IPS-20b (cell line): Measurements from ENCODE around the gene SLC1A7.

Experiments used
- H3K27ac ChIP-seq: one replicate; pipeline ENCODE4 v1.5.1; 2013; ENCODE audit warnings: low read length
- H3K27me3 ChIP-seq: 2 replicates; pipeline ENCODE4 v1.6.1; 2013; ENCODE audit warnings: mild to moderate bottlenecking, low read length, inconsistent platforms; ENCODE audit not compliant: insufficient read depth
- H3K36me3 ChIP-seq: 2 replicates; pipeline ENCODE4 v1.6.1; 2013; ENCODE audit warnings: low read depth, mild to moderate bottlenecking, inconsistent platforms, low read length, moderate library complexity; ENCODE audit not compliant: insufficient read depth
- H3K4me1 ChIP-seq: 2 replicates; pipeline ENCODE4 v1.6.1; 2013; ENCODE audit warnings: mild to moderate bottlenecking, control low read depth, inconsistent platforms, low read length, moderate library complexity; ENCODE audit not compliant: insufficient read depth
- H3K4me3 ChIP-seq: 2 replicates; pipeline ENCODE4 v1.5.1; 2013; ENCODE audit warnings: mild to moderate bottlenecking, low read length, inconsistent platforms
- H3K9ac ChIP-seq: 2 replicates; pipeline ENCODE4 v1.6.1; 2013; ENCODE audit warnings: low read depth, mild to moderate bottlenecking, inconsistent platforms, low read length, moderate library complexity
- H3K9me3 ChIP-seq: 2 replicates; pipeline ENCODE4 v1.6.1; 2013; ENCODE audit warnings: mild to moderate bottlenecking, low read depth, low read length, inconsistent platforms; ENCODE audit not compliant: insufficient read depth

SLC1A7 gene

DNA sequence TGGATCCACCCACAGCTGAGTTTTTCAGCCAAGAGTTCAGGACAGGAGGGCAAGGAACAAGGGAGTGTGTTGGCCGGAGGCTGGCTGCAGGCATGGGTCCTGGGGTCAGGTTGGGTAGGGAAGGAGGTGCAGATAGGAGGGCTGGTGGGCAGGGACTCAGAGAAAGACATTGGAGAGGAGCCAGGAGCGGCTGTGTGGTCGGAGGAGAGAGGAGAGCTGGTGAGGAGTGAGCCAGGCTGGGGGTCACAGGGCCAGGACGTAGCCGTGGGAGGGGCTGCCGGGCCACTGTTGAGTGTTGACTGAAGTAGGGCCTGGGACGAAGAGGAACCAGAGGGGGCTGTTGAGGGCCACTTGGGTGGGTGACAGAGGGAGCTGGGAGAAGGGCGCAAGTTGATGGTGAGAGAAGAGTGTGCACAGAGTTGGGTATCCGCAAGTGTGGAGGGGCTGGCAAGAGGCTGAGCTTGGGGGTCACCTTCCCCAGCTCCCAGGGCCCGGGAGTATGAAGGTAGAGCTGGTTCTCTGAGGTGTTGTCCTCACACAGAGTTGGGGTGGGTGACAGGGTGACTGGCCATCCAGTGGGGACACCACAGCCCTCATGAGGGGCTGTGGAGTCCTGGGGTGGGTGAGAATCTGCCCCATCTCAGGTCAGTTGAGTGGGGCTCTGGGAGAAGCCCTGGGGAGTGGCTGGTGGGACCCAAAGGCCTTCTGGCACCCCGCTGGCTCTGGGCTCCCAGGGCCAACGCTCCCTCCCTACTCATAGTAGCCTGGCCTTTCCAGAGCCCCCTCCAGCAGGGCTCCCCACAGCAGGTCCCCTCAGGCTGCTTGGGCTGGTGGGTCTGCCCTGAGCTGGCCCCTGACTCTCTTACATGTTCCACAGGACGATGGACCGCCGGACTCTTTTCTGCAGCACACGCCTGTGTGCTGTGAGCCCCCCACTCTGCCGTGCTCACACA, 58.5 kb downstream of the SLC1A7 start:
- H3K36me3 ChIP-seq: no peaks in the 10 kb centered on the region

DNA sequence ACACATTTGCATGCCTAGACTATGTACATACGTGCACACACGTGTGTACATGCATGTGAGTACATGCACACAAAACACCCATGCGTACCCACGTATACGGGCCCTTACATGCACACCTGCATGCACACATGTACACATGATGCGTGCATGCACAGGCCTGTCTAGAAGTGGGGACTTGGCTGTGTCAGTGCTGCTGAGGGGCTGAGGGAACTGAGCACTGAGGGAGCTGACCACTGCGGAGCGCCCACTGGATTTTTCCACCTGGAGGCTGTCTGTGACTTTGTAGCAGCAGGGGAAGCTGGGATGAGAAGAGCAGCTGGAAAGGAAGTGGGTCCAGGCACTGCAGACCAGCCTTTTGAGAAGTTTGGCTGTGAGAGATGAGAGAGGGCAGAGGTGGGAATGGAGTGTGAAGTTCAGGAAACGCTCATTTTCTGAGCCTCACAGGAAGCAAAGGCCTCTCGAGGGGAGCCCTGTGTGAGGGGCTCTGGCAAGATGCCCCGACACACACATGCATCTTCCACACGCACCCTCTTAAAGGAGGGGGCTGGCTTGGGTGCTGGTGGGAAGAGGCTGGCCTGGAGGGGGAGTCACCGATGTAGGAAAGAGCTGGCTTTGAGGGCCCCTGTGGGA, 59.5 kb downstream of the SLC1A7 start:
- Histone ChIP-seq H3K9ac (no peak overlapping the region), H3K36me3 (no peaks in the 10 kb centered on the region)

More for the DNA sequence above, 58.5 kb downstream of the SLC1A7 start:
- H3K27me3 ChIP-seq: no peaks in the 10 kb centered on the region
- H3K4me3 ChIP-seq: no peak overlapping the region
- H3K27ac ChIP-seq: no peak overlapping the region
- no peak overlapping the region for H3K9ac ChIP-seq
- 0 out of 2 replicates have a peak, but pooled peaks cover 5% of the 10 kb centered on the region for H3K4me1 ChIP-seq
- H3K9me3 ChIP-seq: no peaks in the 10 kb centered on the region

DNA sequence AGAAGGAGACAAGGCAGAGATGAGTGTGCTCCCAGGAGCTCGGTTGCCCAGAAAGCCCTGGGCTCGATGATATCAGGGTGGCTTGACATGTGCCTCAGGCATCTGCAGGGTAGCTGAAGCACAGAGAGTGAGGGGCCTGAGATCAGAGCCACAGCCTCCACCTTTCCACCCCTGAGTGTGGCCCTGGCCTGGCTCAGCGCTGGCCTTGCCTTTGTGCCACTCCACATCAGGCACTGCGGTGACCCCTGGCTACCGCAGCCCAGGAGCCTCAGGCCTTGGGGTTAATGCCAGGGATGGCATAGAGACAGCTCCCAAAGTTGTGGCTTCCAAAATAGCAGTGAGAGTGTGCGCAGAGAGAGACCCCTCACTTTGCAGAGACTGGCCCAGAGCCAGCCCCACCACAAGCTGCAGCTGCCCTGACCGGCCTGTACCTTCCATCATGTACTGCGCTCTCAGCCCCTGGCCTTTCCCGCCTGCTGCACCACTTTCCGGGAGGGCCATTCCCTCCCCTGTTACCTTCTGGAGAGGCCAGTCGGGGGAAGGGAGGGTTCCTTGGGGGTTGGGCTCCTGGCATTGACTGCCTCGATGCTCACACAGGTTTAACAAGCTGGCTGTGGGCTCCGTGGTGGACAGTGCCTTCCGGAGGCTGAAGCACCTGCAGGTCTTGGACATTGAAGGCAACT, 60.9 kb downstream of the SLC1A7 start:
- H3K9ac ChIP-seq: no peak overlapping the region
- H3K9me3 ChIP-seq: no peaks in the 10 kb centered on the region
- H3K27ac ChIP-seq: no peak overlapping the region
- H3K4me1 ChIP-seq: 0 out of 2 replicates have a peak, but pooled peaks cover 5% of the 10 kb centered on the region
- no peak overlapping the region for H3K4me3 ChIP-seq
- no peaks in the 10 kb centered on the region for H3K36me3 ChIP-seq
- H3K27me3 ChIP-seq: no peaks in the 10 kb centered on the region

More for the DNA sequence above, 59.5 kb downstream of the SLC1A7 start:
- Histone ChIP-seq H3K4me3 (no peak overlapping the region), H3K9me3 (no peaks in the 10 kb centered on the region), H3K27me3 (no peaks in the 10 kb centered on the region), H3K27ac (no peak overlapping the region), H3K4me1 (0 out of 2 replicates have a peak, but pooled peaks cover 5% of the 10 kb centered on the region)

DNA sequence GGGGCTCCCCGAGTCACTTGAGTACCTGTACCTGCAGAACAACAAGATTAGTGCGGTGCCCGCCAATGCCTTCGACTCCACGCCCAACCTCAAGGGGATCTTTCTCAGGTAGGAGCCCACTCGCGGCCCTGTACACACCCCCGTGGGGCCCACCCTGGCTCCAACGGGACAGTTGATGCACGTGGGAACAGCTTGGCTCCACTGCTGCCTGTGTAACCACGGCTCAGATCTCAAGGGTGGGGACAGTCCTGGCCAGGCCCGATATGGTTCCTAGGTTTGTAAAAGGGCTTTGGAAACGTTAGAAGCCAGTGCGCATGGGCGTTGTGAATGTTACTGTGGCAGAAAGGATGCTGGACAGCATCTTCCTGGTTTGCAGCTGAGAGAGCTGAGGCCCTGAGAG, 61.7 kb downstream of the SLC1A7 start:
- no peaks in the 10 kb centered on the region for H3K36me3 ChIP-seq
- H3K27me3 ChIP-seq: no peaks in the 10 kb centered on the region
- 0 out of 2 replicates have a peak, but pooled peaks cover 5% of the 10 kb centered on the region for H3K4me1 ChIP-seq
- H3K27ac ChIP-seq: no peak overlapping the region
- H3K4me3 ChIP-seq: no peak overlapping the region
- H3K9me3 ChIP-seq: no peaks in the 10 kb centered on the region
- H3K9ac ChIP-seq: no peak overlapping the region

DNA sequence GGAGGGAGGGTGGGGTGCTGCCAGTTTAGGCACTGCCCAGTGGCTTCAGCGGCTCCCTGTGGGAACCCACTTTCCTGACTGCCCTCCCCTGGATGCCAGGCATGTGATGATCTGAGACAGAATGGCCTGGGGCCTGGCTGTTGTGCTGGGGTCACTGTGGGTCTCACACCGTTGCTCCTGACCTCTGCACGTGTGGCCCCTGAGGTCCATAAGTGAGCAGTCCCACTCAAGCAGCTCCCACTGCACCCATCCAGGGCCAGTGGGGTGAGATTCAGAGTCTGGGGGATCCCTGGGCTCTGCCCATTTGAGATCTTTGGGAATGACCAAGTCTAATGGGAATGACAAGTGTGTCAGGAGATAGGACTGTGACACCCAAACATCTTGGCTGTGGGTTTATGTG, 62.4 kb downstream of the SLC1A7 start:
- Histone ChIP-seq H3K4me1 (0 out of 2 replicates have a peak, but pooled peaks cover 5% of the 10 kb centered on the region), H3K36me3 (no peaks in the 10 kb centered on the region), H3K27ac (no peak overlapping the region), H3K9me3 (no peaks in the 10 kb centered on the region), H3K4me3 (no peak overlapping the region), H3K9ac (no peak overlapping the region), H3K27me3 (no peaks in the 10 kb centered on the region)

GRCh38 chr1:53079251-53079650, 63.2 kb downstream of the SLC1A7 start:
- H3K27ac ChIP-seq: no peak overlapping the region
- H3K36me3 ChIP-seq: no peaks in the 10 kb centered on the region
- H3K9ac ChIP-seq: no peak overlapping the region
- no peaks in the 10 kb centered on the region for H3K27me3 ChIP-seq
- H3K4me3 ChIP-seq: no peak overlapping the region
- 0 out of 2 replicates have a peak, but pooled peaks cover 5% of the 10 kb centered on the region for H3K4me1 ChIP-seq
- no peaks in the 10 kb centered on the region for H3K9me3 ChIP-seq

DNA sequence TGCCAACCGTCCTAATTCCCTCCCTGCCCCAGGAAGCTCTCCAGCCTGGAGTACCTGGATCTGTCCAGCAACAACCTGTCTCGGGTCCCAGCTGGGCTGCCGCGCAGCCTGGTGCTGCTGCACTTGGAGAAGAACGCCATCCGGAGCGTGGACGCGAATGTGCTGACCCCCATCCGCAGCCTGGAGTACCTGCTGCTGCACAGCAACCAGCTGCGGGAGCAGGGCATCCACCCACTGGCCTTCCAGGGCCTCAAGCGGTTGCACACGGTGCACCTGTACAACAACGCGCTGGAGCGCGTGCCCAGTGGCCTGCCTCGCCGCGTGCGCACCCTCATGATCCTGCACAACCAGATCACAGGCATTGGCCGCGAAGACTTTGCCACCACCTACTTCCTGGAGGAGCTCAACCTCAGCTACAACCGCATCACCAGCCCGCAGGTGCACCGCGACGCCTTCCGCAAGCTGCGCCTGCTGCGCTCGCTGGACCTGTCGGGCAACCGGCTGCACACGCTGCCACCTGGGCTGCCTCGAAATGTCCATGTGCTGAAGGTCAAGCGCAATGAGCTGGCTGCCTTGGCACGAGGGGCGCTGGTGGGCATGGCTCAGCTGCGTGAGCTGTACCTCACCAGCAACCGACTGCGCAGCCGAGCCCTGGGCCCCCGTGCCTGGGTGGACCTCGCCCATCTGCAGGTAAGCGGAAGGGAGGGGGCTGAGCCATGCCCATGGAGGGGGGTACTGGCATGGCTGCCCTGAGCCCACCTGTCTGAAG, 63.9 kb downstream of the SLC1A7 start:
- no peaks in the 10 kb centered on the region for H3K27me3 ChIP-seq
- H3K4me1 ChIP-seq: 0 out of 2 replicates have a peak, but pooled peaks cover 5% of the 10 kb centered on the region

DNA sequence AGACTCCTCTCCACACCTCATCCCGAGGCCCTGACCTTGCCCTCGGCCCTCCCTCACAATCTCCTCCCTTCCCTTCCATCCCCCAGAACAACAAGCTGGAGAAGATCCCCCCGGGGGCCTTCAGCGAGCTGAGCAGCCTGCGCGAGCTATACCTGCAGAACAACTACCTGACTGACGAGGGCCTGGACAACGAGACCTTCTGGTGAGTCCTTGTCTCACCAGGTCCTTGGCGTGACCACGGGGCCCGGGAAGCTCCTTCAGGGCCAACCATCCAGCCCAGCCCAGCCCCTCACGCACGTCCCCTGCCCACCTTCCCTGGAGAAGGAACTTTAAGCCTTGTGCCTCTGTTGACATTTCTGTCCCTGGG, 64.9 kb downstream of the SLC1A7 start:
- no peaks in the 10 kb centered on the region for H3K27me3 ChIP-seq
- H3K9me3 ChIP-seq: no peaks in the 10 kb centered on the region
- H3K27ac ChIP-seq: no peak overlapping the region
- H3K36me3 ChIP-seq: no peaks in the 10 kb centered on the region
- no peak overlapping the region for H3K9ac ChIP-seq
- no peak overlapping the region for H3K4me3 ChIP-seq
- 0 out of 2 replicates have a peak, but pooled peaks cover 5% of the 10 kb centered on the region for H3K4me1 ChIP-seq

More for the DNA sequence above, 63.9 kb downstream of the SLC1A7 start:
- Histone ChIP-seq H3K4me3 (no peak overlapping the region), H3K9ac (no peak overlapping the region), H3K27ac (no peak overlapping the region), H3K36me3 (no peaks in the 10 kb centered on the region), H3K9me3 (no peaks in the 10 kb centered on the region)

DNA sequence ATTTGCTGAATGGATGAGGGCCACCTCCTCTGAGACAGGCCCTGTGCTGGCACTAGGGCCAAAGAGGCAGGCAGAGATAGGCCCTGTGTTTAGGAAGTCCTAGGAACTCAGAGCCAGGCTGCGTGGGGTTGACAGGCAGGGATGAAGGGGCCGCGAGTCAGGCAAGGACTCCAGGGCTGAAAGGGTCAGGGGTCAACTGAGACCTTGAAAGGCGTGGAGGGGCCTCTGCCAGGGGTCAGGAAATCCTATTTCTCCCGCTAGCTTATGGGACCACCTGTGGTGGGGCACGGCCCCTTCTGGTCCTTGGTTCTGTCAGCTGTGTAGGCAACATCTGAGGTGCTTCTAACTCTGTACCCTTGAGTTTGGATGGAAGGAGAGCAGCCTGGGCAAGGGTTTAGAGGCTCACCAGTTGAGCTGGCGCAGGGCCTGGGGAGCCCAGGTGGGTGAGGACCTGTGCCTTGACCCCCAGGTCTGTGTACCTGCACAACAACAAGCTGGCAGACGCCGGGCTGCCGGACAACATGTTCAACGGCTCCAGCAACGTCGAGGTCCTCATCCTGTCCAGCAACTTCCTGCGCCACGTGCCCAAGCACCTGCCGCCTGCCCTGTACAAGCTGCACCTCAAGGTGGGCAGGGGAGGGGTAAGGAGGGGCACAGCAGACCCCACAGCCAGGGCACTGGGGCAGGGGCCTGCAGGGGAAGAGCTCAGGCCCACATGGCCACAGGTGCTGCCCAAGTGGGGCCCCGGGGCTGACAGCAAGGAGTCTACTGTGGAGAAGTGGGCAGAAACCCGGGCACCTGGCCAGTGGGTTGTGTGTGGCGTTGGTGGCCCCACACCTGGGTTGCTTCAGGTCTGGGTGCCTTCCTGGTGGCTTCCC, 65.5 kb downstream of the SLC1A7 start:
- H3K4me3 ChIP-seq: no peak overlapping the region
- H3K9me3 ChIP-seq: no peaks in the 10 kb centered on the region
- H3K27ac ChIP-seq: no peak overlapping the region
- 0 out of 2 replicates have a peak, but pooled peaks cover 2% of the 10 kb centered on the region for H3K4me1 ChIP-seq
- no peak overlapping the region for H3K9ac ChIP-seq
- H3K27me3 ChIP-seq: no peaks in the 10 kb centered on the region
- no peaks in the 10 kb centered on the region for H3K36me3 ChIP-seq

DNA sequence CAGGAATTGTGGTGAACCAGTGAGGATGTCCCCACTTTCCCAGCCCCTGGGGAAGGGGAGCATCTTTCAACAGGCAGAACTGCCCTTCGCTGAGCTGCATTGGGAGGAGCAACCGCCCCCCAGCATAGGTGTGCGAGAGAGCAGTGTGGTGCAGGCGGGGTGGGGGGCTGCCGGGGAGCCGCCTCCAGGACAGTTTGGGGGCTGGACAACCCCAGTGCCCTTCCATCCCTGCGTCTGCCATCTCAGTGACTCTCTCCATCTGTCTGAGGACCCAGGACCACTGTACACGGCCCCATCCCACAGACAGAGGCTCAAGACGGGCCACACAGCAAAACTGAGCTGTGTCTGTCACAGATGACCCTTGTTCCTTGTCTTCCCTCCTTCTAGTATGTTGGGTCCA, 66.3 kb downstream of the SLC1A7 start:
- H3K9me3 ChIP-seq: no peaks in the 10 kb centered on the region
- H3K4me1 ChIP-seq: no peaks in the 10 kb centered on the region
- H3K36me3 ChIP-seq: no peaks in the 10 kb centered on the region
- H3K4me3 ChIP-seq: no peak overlapping the region
- H3K27me3 ChIP-seq: no peaks in the 10 kb centered on the region
- H3K27ac ChIP-seq: no peak overlapping the region
- no peak overlapping the region for H3K9ac ChIP-seq
